ENCODE results near the gene C1orf50. TPM values are rescaled to one million over a fixed set of nuclear protein-coding genes. Genes with fewer than 3 reads are reported as not detected.

Gene C1orf50
- total and polyA plus RNA-seq, 10 donors: 1.5 to 9.8 (median 4.5) TPM

- WGBS, 5 donors: 84 to 96% (median 96%) methylated on average over 1 of the region's 1 CpG
Observed at GRCh38 chr1:42788021-42788420, 21.0 kb downstream of the C1orf50 start.

GRCh38 chr1:42793824-42794223 is 26.8 kb downstream of the C1orf50 start:
- no peaks in the 10 kb centered on the region for H3K27me3 ChIP-seq (replicated peaks in 1 of 7)
- no peak overlapping the region for H3K27ac ChIP-seq
- DNase-seq: no peak
- no peaks in the 10 kb centered on the region for H3K36me3 ChIP-seq
- H3K4me1 ChIP-seq: no peaks in the 10 kb centered on the region
- TF ChIP-seq CTCF (IDR thresholded peaks at IDR 0.05 in 8 of 11, conservative IDR thresholded peaks at IDR 0.05 in 3 of 11) (no peak), POLR2A (IDR thresholded peaks at IDR 0.05) (no peak), POLR2AphosphoS5 (IDR thresholded peaks at IDR 0.05) (no peak)
- H3K4me3 ChIP-seq: no peak overlapping the region
- no peaks in the 10 kb centered on the region for H3K9me3 ChIP-seq
- 71 to 91% (median 78%) methylated on average over 2 of the region's 2 CpGs for WGBS, 5 donors
- intact Hi-C loops (cut with DNase I; ENCODE audit: low total_unique reads): no loop called here

More at GRCh38 chr1:42788021-42788420, 21.0 kb downstream of the C1orf50 start:
- no peak for DNase-seq
- H3K4me1 ChIP-seq: peaks cover 0 to 17% (median 10%) of the 10 kb centered on the region in 6 donors
- intact Hi-C loops (cut with DNase I; ENCODE audit: low total_unique reads): no loop called here
- H3K36me3 ChIP-seq: peaks cover 0 to 9% (median 0%) of the 10 kb centered on the region in 6 donors
- TF ChIP-seq POLR2A (IDR thresholded peaks at IDR 0.05) (no peak), POLR2AphosphoS5 (IDR thresholded peaks at IDR 0.05) (no peak), CTCF (IDR thresholded peaks at IDR 0.05 in 8 of 11, conservative IDR thresholded peaks at IDR 0.05 in 3 of 11) (no peak)
- H3K27me3 ChIP-seq (replicated peaks in 1 of 7): peaks cover 0 to 10% (median 0%) of the 10 kb centered on the region in 7 donors
- H3K27ac ChIP-seq: no peak overlapping the region
- H3K9me3 ChIP-seq: no peaks in the 10 kb centered on the region
- no peak overlapping the region for H3K4me3 ChIP-seq

- Histone ChIP-seq H3K9me3 (no peaks in the 10 kb centered on the region), H3K4me3 (no peak overlapping the region), H3K27me3 (replicated peaks in 1 of 7) (no peaks in the 10 kb centered on the region), H3K27ac (no peak overlapping the region), H3K4me1 (no peaks in the 10 kb centered on the region), H3K36me3 (no peaks in the 10 kb centered on the region)
- no peak for TF ChIP-seq CTCF (IDR thresholded peaks at IDR 0.05 in 8 of 11, conservative IDR thresholded peaks at IDR 0.05 in 3 of 11)
- no peak for TF ChIP-seq POLR2A (IDR thresholded peaks at IDR 0.05)
- no peak for TF ChIP-seq POLR2AphosphoS5 (IDR thresholded peaks at IDR 0.05)
- DNase-seq: no peak
- 85 to 94% (median 87%) methylated on average over 3 of the region's 3 CpGs for WGBS, 5 donors
- intact Hi-C loops (cut with DNase I; ENCODE audit: low total_unique reads): no loop called here
Observed at GRCh38 chr1:42797414-42797813, 30.4 kb downstream of the C1orf50 start.

GRCh38 chr1:42797979-42798378 is 30.9 kb downstream of the C1orf50 start:
- H3K27me3 ChIP-seq (replicated peaks in 1 of 7): no peaks in the 10 kb centered on the region
- H3K36me3 ChIP-seq: no peaks in the 10 kb centered on the region
- DNase-seq: no peak
- intact Hi-C loops (cut with DNase I; ENCODE audit: low total_unique reads): no loop called here
- WGBS, 5 donors: 81 to 95% (median 87%) methylated on average over 5 of the region's 5 CpGs
- H3K27ac ChIP-seq: no peak overlapping the region
- TF ChIP-seq POLR2A (IDR thresholded peaks at IDR 0.05) (no peak), POLR2AphosphoS5 (IDR thresholded peaks at IDR 0.05) (no peak), CTCF (IDR thresholded peaks at IDR 0.05 in 8 of 11, conservative IDR thresholded peaks at IDR 0.05 in 3 of 11) (no peak)
- no peak overlapping the region for H3K4me3 ChIP-seq
- no peaks in the 10 kb centered on the region for H3K4me1 ChIP-seq
- no peaks in the 10 kb centered on the region for H3K9me3 ChIP-seq
